ENCODE data around the gene SYNC. TPM values are rescaled to one million over a fixed set of nuclear protein-coding genes. Genes with fewer than 3 reads are reported as not detected.

The SYNC gene
- total RNA-seq, 2 experiments from 2014 or later, result 0.09 TPM; not detected in 1

- Histone ChIP-seq H3K79me2 (ENCODE audit: insufficient read depth, low read depth, low read length) (no peaks in the 10 kb centered on the region), H3K9me2 (ENCODE audit: insufficient read depth, low read length) (no peaks in the 10 kb centered on the region), H3K4me2 (ENCODE audit: low read length) (no peak overlapping the region), H3K9me3 (ENCODE audit: low read length) (no peaks in the 10 kb centered on the region), H4K20me1 (ENCODE audit: insufficient read depth, low read length) (no peaks in the 10 kb centered on the region), H3K4me1 (ENCODE audit: insufficient read depth, low read length, poor library complexity, severe bottlenecking) (no peaks in the 10 kb centered on the region), H3K4me3 (ENCODE audit: low read depth, low read length, poor library complexity, severe bottlenecking) (no peak overlapping the region), H3K27ac (ENCODE audit: low read depth, low read length, poor library complexity, severe bottlenecking) (no peak overlapping the region), H2AFZ (ENCODE audit: low read length) (no peak overlapping the region), H3K36me3 (ENCODE audit: insufficient read depth, low read length) (no peaks in the 10 kb centered on the region)
- no TSS peak for BruUV-seq (replicated peaks)
- ChIA-PET CTCF (ENCODE audit: unreplicated experiment) (interaction anchor here (0.5 to 0.9 kb wide), 2 partner anchors 15 to 1111 kb away, joined by 3 to 4 read pairs; no protein-coding TSS in a partner anchor), POLR2A (interaction anchor here (0.6 to 0.9 kb wide), 2 partner anchors 12 to 51 kb away, joined by 3 read pairs; no protein-coding TSS in a partner anchor)
- no peak for DNase-seq (ENCODE audit: low spot score)
- TF ChIP-seq EZH2phosphoT487 (IDR thresholded peaks at IDR 0.05; ENCODE audit: borderline replicate concordance, low read depth, low read length) (no peak), CTCF (conservative IDR thresholded peaks at IDR 0.05; ENCODE audit: low read length) (no peak)
- intact Hi-C loops (cut with micrococcal nuclease; ENCODE audit: unreplicated experiment), result no loop called here
Observed at GRCh38 chr1:32705516-32705915, 2.9 kb upstream of the SYNC start.

GRCh38 chr1:32703479-32704291 is 1.1 kb upstream of the SYNC start:
- no peaks in the 10 kb centered on the region for H3K36me3 ChIP-seq (ENCODE audit: insufficient read depth, low read length)
- H4K20me1 ChIP-seq (ENCODE audit: insufficient read depth, low read length), result no peaks in the 10 kb centered on the region
- no peak overlapping the region for H3K4me3 ChIP-seq (ENCODE audit: low read depth, low read length, poor library complexity, severe bottlenecking)
- no peaks in the 10 kb centered on the region for H3K9me2 ChIP-seq (ENCODE audit: insufficient read depth, low read length)
- TF ChIP-seq EZH2phosphoT487 (IDR thresholded peaks at IDR 0.05; ENCODE audit: borderline replicate concordance, low read depth, low read length) (no peak), CTCF (conservative IDR thresholded peaks at IDR 0.05; ENCODE audit: low read length) (no peak)
- ChIA-PET POLR2A (no interaction called here), CTCF (ENCODE audit: unreplicated experiment) (no interaction called here)
- intact Hi-C loops (cut with micrococcal nuclease; ENCODE audit: unreplicated experiment), result no loop called here
- BruUV-seq (replicated peaks), result no TSS peak
- no peaks in the 10 kb centered on the region for H3K4me1 ChIP-seq (ENCODE audit: insufficient read depth, low read length, poor library complexity, severe bottlenecking)
- no peak for DNase-seq (ENCODE audit: low spot score)
- H3K27ac ChIP-seq (ENCODE audit: low read depth, low read length, poor library complexity, severe bottlenecking), result no peak overlapping the region
- no peak overlapping the region for H2AFZ ChIP-seq (ENCODE audit: low read length)
- H3K79me2 ChIP-seq (ENCODE audit: insufficient read depth, low read depth, low read length), result no peaks in the 10 kb centered on the region
- no peak overlapping the region for H3K4me2 ChIP-seq (ENCODE audit: low read length)
- no peaks in the 10 kb centered on the region for H3K9me3 ChIP-seq (ENCODE audit: low read length)

DNA sequence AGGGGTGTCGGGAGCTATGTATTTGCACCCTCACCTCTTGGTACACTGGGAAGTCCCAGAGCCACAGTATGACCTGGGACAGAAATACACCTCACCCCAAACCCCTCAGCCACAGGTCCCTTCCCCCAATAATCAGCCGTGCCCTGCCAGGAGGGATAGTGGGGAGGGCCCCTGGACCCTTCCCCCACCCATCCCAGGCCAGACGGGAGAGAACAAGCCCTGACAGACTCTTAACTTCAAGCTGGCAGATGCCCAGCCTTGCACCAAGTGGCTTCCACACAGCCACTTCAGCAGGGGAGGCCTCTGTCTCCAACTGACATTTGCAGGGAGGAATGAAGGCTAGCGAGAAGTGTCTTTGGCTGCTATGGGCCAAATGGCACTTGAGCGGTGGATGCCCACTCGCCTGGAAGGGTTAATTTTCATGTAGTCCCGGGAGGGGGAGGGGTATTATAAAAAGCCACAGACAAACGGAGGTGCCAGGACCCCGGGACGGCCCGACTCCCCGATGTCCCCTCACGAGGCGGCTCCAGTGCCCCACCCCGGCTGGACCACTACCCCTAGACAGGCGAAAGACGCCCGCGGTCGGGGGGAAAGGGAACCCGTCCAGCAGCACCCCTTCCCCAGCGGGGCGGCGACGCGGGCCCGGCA is 495 bp downstream of the SYNC start:
- peak; percentile 56; the same call in 1 of the 2 replicates for TF ChIP-seq EZH2phosphoT487 (IDR thresholded peaks at IDR 0.05; ENCODE audit: borderline replicate concordance, low read depth, low read length)
- no peak for TF ChIP-seq CTCF (conservative IDR thresholded peaks at IDR 0.05; ENCODE audit: low read length)
- H2AFZ ChIP-seq (ENCODE audit: low read length), result no peak overlapping the region
- H3K9me3 ChIP-seq (ENCODE audit: low read length), result no peaks in the 10 kb centered on the region
- no peaks in the 10 kb centered on the region for H4K20me1 ChIP-seq (ENCODE audit: insufficient read depth, low read length)
- H3K36me3 ChIP-seq (ENCODE audit: insufficient read depth, low read length), result no peaks in the 10 kb centered on the region
- no TSS peak for BruUV-seq (replicated peaks)
- POLR2A ChIA-PET, result no interaction called here
- H3K9me2 ChIP-seq (ENCODE audit: insufficient read depth, low read length), result no peaks in the 10 kb centered on the region
- DNase-seq (ENCODE audit: low spot score), result no peak
- no peak overlapping the region for H3K27ac ChIP-seq (ENCODE audit: low read depth, low read length, poor library complexity, severe bottlenecking)
- no peaks in the 10 kb centered on the region for H3K4me1 ChIP-seq (ENCODE audit: insufficient read depth, low read length, poor library complexity, severe bottlenecking)
- CTCF ChIA-PET (ENCODE audit: unreplicated experiment), result no interaction called here
- no peaks in the 10 kb centered on the region for H3K79me2 ChIP-seq (ENCODE audit: insufficient read depth, low read depth, low read length)
- no peak overlapping the region for H3K4me2 ChIP-seq (ENCODE audit: low read length)
- intact Hi-C loops (cut with micrococcal nuclease; ENCODE audit: unreplicated experiment), result no loop called here
- no peak overlapping the region for H3K4me3 ChIP-seq (ENCODE audit: low read depth, low read length, poor library complexity, severe bottlenecking)
